Measurements from ENCODE around the gene CCSER1. TPM values are rescaled to one million over a fixed set of nuclear protein-coding genes. Genes with fewer than 3 reads are reported as not detected.

Gene CCSER1
- total and polyA plus RNA-seq, 2 experiments from 2014 or later, result not detected

GRCh38 chr4:90449626-90450025 is 322.4 kb downstream of the CCSER1 start:
- no peaks in the 10 kb centered on the region for H3F3A ChIP-seq (ENCODE audit: insufficient read depth)
- H2AFZ ChIP-seq, result no peak overlapping the region
- no peak for DNase-seq
- H3K27ac ChIP-seq, result no peak overlapping the region
- no peaks in the 10 kb centered on the region for H3K4me1 ChIP-seq (ENCODE audit: insufficient read depth)
- WGBS, 2 experiments (ENCODE audit: low coverage in 1 of 2, low lambda C conversion rate in 2 of 2, missing lambda C conversion rate in 2 of 2), result 0 to 9% methylated on average over 2 of the region's 2 CpGs
- TF ChIP-seq EZH2 (IDR thresholded peaks at IDR 0.05; ENCODE audit: insufficient read depth, poor library complexity, severe bottlenecking), result no peak
- no peak for TF ChIP-seq EZH2phosphoT487 (IDR thresholded peaks at IDR 0.05; ENCODE audit: insufficient read depth, low read depth)
- H3K9me3 ChIP-seq (ENCODE audit: low read depth), result no peaks in the 10 kb centered on the region
- H3K9ac ChIP-seq, result no peak overlapping the region
- H3K9me2 ChIP-seq (ENCODE audit: insufficient read depth), result no peaks in the 10 kb centered on the region
- in situ Hi-C loops (cut with MboI), result no loop called here
- H3K79me2 ChIP-seq (ENCODE audit: insufficient read depth), result no peaks in the 10 kb centered on the region
- H3K27me3 ChIP-seq (replicated peaks; ENCODE audit: insufficient read depth), result no peaks in the 10 kb centered on the region
- no peaks in the 10 kb centered on the region for H4K20me1 ChIP-seq (ENCODE audit: insufficient read depth)
- no peak overlapping the region for H3K4me3 ChIP-seq
- H3K4me2 ChIP-seq (ENCODE audit: unreplicated experiment), result no peak overlapping the region
- H3K36me3 ChIP-seq (ENCODE audit: low read depth), result no peaks in the 10 kb centered on the region

GRCh38 chr4:90456891-90457290 is 329.7 kb downstream of the CCSER1 start:
- TF ChIP-seq EZH2phosphoT487 (IDR thresholded peaks at IDR 0.05; ENCODE audit: insufficient read depth, low read depth), result no peak
- TF ChIP-seq EZH2 (IDR thresholded peaks at IDR 0.05; ENCODE audit: insufficient read depth, poor library complexity, severe bottlenecking), result no peak
- no peak for DNase-seq
- no peaks in the 10 kb centered on the region for H3K36me3 ChIP-seq (ENCODE audit: low read depth)
- WGBS, 2 experiments (ENCODE audit: low coverage in 1 of 2, low lambda C conversion rate in 2 of 2, missing lambda C conversion rate in 2 of 2), result 57% methylated on average over 10 to 11 of the region's 11 CpGs
- H3K4me3 ChIP-seq, result no peak overlapping the region
- no peak overlapping the region for H2AFZ ChIP-seq
- H3K4me2 ChIP-seq (ENCODE audit: unreplicated experiment), result no peak overlapping the region
- no peaks in the 10 kb centered on the region for H3F3A ChIP-seq (ENCODE audit: insufficient read depth)
- H4K20me1 ChIP-seq (ENCODE audit: insufficient read depth), result no peaks in the 10 kb centered on the region
- in situ Hi-C loops (cut with MboI), result no loop called here
- no peaks in the 10 kb centered on the region for H3K79me2 ChIP-seq (ENCODE audit: insufficient read depth)
- H3K9me2 ChIP-seq (ENCODE audit: insufficient read depth), result no peaks in the 10 kb centered on the region
- H3K9ac ChIP-seq, result no peak overlapping the region
- H3K4me1 ChIP-seq (ENCODE audit: insufficient read depth), result no peaks in the 10 kb centered on the region
- H3K27me3 ChIP-seq (replicated peaks; ENCODE audit: insufficient read depth), result no peaks in the 10 kb centered on the region
- no peaks in the 10 kb centered on the region for H3K9me3 ChIP-seq (ENCODE audit: low read depth)
- no peak overlapping the region for H3K27ac ChIP-seq

- Histone ChIP-seq H3K36me3 (ENCODE audit: low read depth) (no peaks in the 10 kb centered on the region), H3F3A (ENCODE audit: insufficient read depth) (no peaks in the 10 kb centered on the region), H3K27me3 (replicated peaks; ENCODE audit: insufficient read depth) (no peaks in the 10 kb centered on the region), H3K79me2 (ENCODE audit: insufficient read depth) (no peaks in the 10 kb centered on the region), H3K4me3 (no peak overlapping the region), H2AFZ (no peak overlapping the region), H3K9ac (no peak overlapping the region), H4K20me1 (ENCODE audit: insufficient read depth) (no peaks in the 10 kb centered on the region), H3K9me2 (ENCODE audit: insufficient read depth) (no peaks in the 10 kb centered on the region), H3K4me1 (ENCODE audit: insufficient read depth) (no peaks in the 10 kb centered on the region), H3K27ac (no peak overlapping the region), H3K4me2 (ENCODE audit: unreplicated experiment) (no peak overlapping the region), H3K9me3 (ENCODE audit: low read depth) (no peaks in the 10 kb centered on the region)
- TF ChIP-seq EZH2phosphoT487 (IDR thresholded peaks at IDR 0.05; ENCODE audit: insufficient read depth, low read depth), result no peak
- TF ChIP-seq EZH2 (IDR thresholded peaks at IDR 0.05; ENCODE audit: insufficient read depth, poor library complexity, severe bottlenecking), result no peak
- WGBS, 2 experiments (ENCODE audit: low coverage in 1 of 2, low lambda C conversion rate in 2 of 2, missing lambda C conversion rate in 2 of 2), result 34 to 36% methylated on average over 6 of the region's 6 CpGs
- in situ Hi-C loops (cut with MboI), result no loop called here
- DNase-seq, result no peak
These were observed 330.6 kb downstream of the CCSER1 start for GRCh38 chr4:90457817-90458216.

- no peak overlapping the region for H3K27ac ChIP-seq
- no peak overlapping the region for H3K9ac ChIP-seq
- TF ChIP-seq EZH2 (IDR thresholded peaks at IDR 0.05; ENCODE audit: insufficient read depth, poor library complexity, severe bottlenecking) (no peak), EZH2phosphoT487 (IDR thresholded peaks at IDR 0.05; ENCODE audit: insufficient read depth, low read depth) (no peak)
- no peak overlapping the region for H3K4me3 ChIP-seq
- no peaks in the 10 kb centered on the region for H3K36me3 ChIP-seq (ENCODE audit: low read depth)
- no peak overlapping the region for H3K4me2 ChIP-seq (ENCODE audit: unreplicated experiment)
- H3K27me3 ChIP-seq (replicated peaks; ENCODE audit: insufficient read depth), result no peaks in the 10 kb centered on the region
- H2AFZ ChIP-seq, result no peak overlapping the region
- no peaks in the 10 kb centered on the region for H4K20me1 ChIP-seq (ENCODE audit: insufficient read depth)
- no peaks in the 10 kb centered on the region for H3K79me2 ChIP-seq (ENCODE audit: insufficient read depth)
- H3F3A ChIP-seq (ENCODE audit: insufficient read depth), result no peaks in the 10 kb centered on the region
- DNase-seq, result no peak
- no peaks in the 10 kb centered on the region for H3K9me3 ChIP-seq (ENCODE audit: low read depth)
- no peaks in the 10 kb centered on the region for H3K4me1 ChIP-seq (ENCODE audit: insufficient read depth)
- in situ Hi-C loops (cut with MboI), result no loop called here
- no peaks in the 10 kb centered on the region for H3K9me2 ChIP-seq (ENCODE audit: insufficient read depth)
- 34 to 36% methylated on average over 3 of the region's 3 CpGs for WGBS, 2 experiments (ENCODE audit: low coverage in 1 of 2, low lambda C conversion rate in 2 of 2, missing lambda C conversion rate in 2 of 2)
These were observed 331.4 kb downstream of the CCSER1 start for GRCh38 chr4:90458576-90458975.

GRCh38 chr4:90474484-90474883 is 347.3 kb downstream of the CCSER1 start:
- no peaks in the 10 kb centered on the region for H3K9me2 ChIP-seq (ENCODE audit: insufficient read depth)
- TF ChIP-seq EZH2phosphoT487 (IDR thresholded peaks at IDR 0.05; ENCODE audit: insufficient read depth, low read depth) (no peak), EZH2 (IDR thresholded peaks at IDR 0.05; ENCODE audit: insufficient read depth, poor library complexity, severe bottlenecking) (no peak)
- no peaks in the 10 kb centered on the region for H3K27me3 ChIP-seq (replicated peaks; ENCODE audit: insufficient read depth)
- no peak overlapping the region for H3K4me2 ChIP-seq (ENCODE audit: unreplicated experiment)
- no peaks in the 10 kb centered on the region for H4K20me1 ChIP-seq (ENCODE audit: insufficient read depth)
- H3K9me3 ChIP-seq (ENCODE audit: low read depth), result no peaks in the 10 kb centered on the region
- no peak overlapping the region for H3K27ac ChIP-seq
- 5 to 6% methylated on average over 1 of the region's 1 CpG for WGBS, 2 experiments (ENCODE audit: low coverage in 1 of 2, low lambda C conversion rate in 2 of 2, missing lambda C conversion rate in 2 of 2)
- no peaks in the 10 kb centered on the region for H3F3A ChIP-seq (ENCODE audit: insufficient read depth)
- no peaks in the 10 kb centered on the region for H3K36me3 ChIP-seq (ENCODE audit: low read depth)
- DNase-seq, result no peak
- no peaks in the 10 kb centered on the region for H3K4me1 ChIP-seq (ENCODE audit: insufficient read depth)
- H3K9ac ChIP-seq, result no peak overlapping the region
- no peak overlapping the region for H3K4me3 ChIP-seq
- H3K79me2 ChIP-seq (ENCODE audit: insufficient read depth), result no peaks in the 10 kb centered on the region
- no peak overlapping the region for H2AFZ ChIP-seq
- in situ Hi-C loops (cut with MboI), result no loop called here

Data from GM23248 (cell line).